Measurements from ENCODE around the gene MADD. TPM values are rescaled to one million over a fixed set of nuclear protein-coding genes. Genes with fewer than 3 reads are reported as not detected.
A peak's percentile ranks its signal among the peaks of the same experiment; 100 is the strongest.

MADD gene
- total RNA-seq, 2 experiments from 2014 or later: 55.7 to 61.2 TPM

DNA sequence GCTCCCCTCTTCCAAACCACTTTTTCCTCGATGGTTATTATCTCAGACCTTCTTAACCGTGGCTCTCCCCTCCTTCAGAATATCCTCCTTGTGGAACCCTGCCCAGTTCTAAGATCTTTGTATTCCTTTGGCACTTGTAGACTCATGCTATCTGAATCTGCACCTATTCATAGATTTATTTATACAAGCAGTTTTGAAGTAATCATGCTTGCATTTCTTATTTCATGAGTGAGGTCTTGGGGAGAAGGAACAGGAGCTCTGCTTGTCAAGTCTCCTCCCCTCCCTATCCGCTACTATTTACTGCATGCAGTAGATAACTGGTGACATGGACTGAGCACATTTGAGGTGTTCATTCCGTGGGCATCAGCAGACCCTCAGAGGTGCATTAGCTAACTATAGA is 5.4 kb upstream of the MADD start:
- Mint-ChIP-seq H3K36me3 (ENCODE audit: low read depth) (peaks cover 6% of the 10 kb centered on the region), H3K9me3 (no peaks in the 10 kb centered on the region), H3K27me3 (no peaks in the 10 kb centered on the region), H3K4me3 (no peak overlapping the region), H3K27ac (peak overlapping the region; percentile 79), H3K4me1 (ENCODE audit: low read depth) (peaks cover 28% of the 10 kb centered on the region)
- intact Hi-C loops (cut with micrococcal nuclease): no loop called here
- DNase-seq (no peak), ATAC-seq (no peak)
- POLR2A ChIA-PET: interaction anchor here (0.7 to 1.5 kb wide), 5 partner anchors 8 to 87 kb away, joined by 3 to 7 read pairs (median 4); partner anchors contain the start of gene ACP2
- CTCF ChIA-PET: interaction anchor here (1.0 to 2.3 kb wide), 4 partner anchors 16 to 87 kb away, joined by 3 to 9 read pairs (median 4); partner anchors contain the start of gene ACP2
- TF ChIP-seq CTCF (IDR thresholded peaks at IDR 0.05): no peak

- Mint-ChIP-seq H3K27me3 (no peaks in the 10 kb centered on the region), H3K9me3 (no peaks in the 10 kb centered on the region), H3K36me3 (ENCODE audit: low read depth) (peaks cover 6% of the 10 kb centered on the region), H3K4me1 (ENCODE audit: low read depth) (peaks cover 46% of the 10 kb centered on the region), H3K4me3 (no peak overlapping the region), H3K27ac (peak overlapping the region; percentile 98)
- DNase-seq (no peak), ATAC-seq (no peak)
- intact Hi-C loops (cut with micrococcal nuclease): loop anchor here (2.0 kb wide), 1 partner anchor 53 kb away; the partner anchor contains the start of gene DDB2
- CTCF ChIA-PET: interaction anchor here (1.2 to 1.8 kb wide), 3 partner anchors 8 to 90 kb away, joined by 4 to 17 read pairs (median 7); partner anchors contain the start of genes ACP2 and ARFGAP2
- no peak for TF ChIP-seq CTCF (IDR thresholded peaks at IDR 0.05)
- POLR2A ChIA-PET: interaction anchor here (0.5 to 1.5 kb wide), 6 partner anchors 19 to 61 kb away, joined by 3 to 14 read pairs (median 4); partner anchors contain the start of gene ACP2
Observed at GRCh38 chr11:47267876-47268275, 2.1 kb upstream of the MADD start.

- CTCF ChIA-PET: interaction anchor here (1.2 to 1.8 kb wide), 3 partner anchors 9 to 91 kb away, joined by 4 to 17 read pairs (median 7); partner anchors contain the start of genes ACP2 and ARFGAP2
Observed at GRCh38 chr11:47268448-47269001, 1.4 kb upstream of the MADD start.

GRCh38 chr11:47269002-47269828 is 718 bp upstream of the MADD start:
- CTCF ChIA-PET: interaction anchor here (1.2 to 2.4 kb wide), 3 partner anchors 10 to 90 kb away, joined by 4 to 17 read pairs (median 8); partner anchors contain the start of gene ACP2
- intact Hi-C loops (cut with micrococcal nuclease): loop anchor here (2.0 kb wide), 1 partner anchor 54 kb away; the partner anchor contains the start of gene DDB2
- H3K4me3 Mint-ChIP-seq: peak overlapping the region; percentile 76
- TF ChIP-seq CTCF (IDR thresholded peaks at IDR 0.05): peak; percentile 12
- peak overlapping the region; percentile 98 for H3K27ac Mint-ChIP-seq
- ATAC-seq (peak; percentile 61), DNase-seq (peak; percentile 89)
- H3K4me1 Mint-ChIP-seq (ENCODE audit: low read depth): peaks cover 54% of the 10 kb centered on the region
- peaks cover 11% of the 10 kb centered on the region for H3K36me3 Mint-ChIP-seq (ENCODE audit: low read depth)
- H3K9me3 Mint-ChIP-seq: no peaks in the 10 kb centered on the region
- POLR2A ChIA-PET: interaction anchor here (1.0 to 2.6 kb wide), 7 partner anchors 20 to 54 kb away, joined by 3 to 21 read pairs (median 4); partner anchors contain the start of genes ACP2 and DDB2
- H3K27me3 Mint-ChIP-seq: no peaks in the 10 kb centered on the region

More at GRCh38 chr11:47268448-47269001, 1.4 kb upstream of the MADD start:
- H3K27ac Mint-ChIP-seq: peak overlapping the region; percentile 98
- TF ChIP-seq CTCF (IDR thresholded peaks at IDR 0.05): peak; percentile 35
- H3K36me3 Mint-ChIP-seq (ENCODE audit: low read depth): peaks cover 6% of the 10 kb centered on the region
- H3K4me1 Mint-ChIP-seq (ENCODE audit: low read depth): peaks cover 50% of the 10 kb centered on the region
- intact Hi-C loops (cut with micrococcal nuclease): loop anchor here (2.0 kb wide), 1 partner anchor 54 kb away; the partner anchor contains the start of gene DDB2
- H3K4me3 Mint-ChIP-seq: peak overlapping the region; percentile 76
- no peaks in the 10 kb centered on the region for H3K27me3 Mint-ChIP-seq
- DNase-seq (no peak), ATAC-seq (no peak)
- POLR2A ChIA-PET: interaction anchor here (1.0 to 1.5 kb wide), 6 partner anchors 20 to 53 kb away, joined by 3 to 14 read pairs (median 4); partner anchors contain the start of gene ACP2
- no peaks in the 10 kb centered on the region for H3K9me3 Mint-ChIP-seq

Data from activated CD8-positive, alpha-beta T cell treated with anti-CD3 and anti-CD28 coated beads for 36 hours (primary cell).